TTC549 (cell line): ENCODE results near the gene IQCM.
"Not testable (repeated sequence)": the region's sequence is repeated elsewhere in the genome, so short reads cannot be mapped to it uniquely, and the experiment has no call there.

Experiments used
- FAIRE-seq: peaks from 2 replicates; lab custom pipeline; 2012; peaks lifted over from hg19 to GRCh38; lab: Jason Lieb, UNC

Gene IQCM

GRCh38 chr4:149555799-149556198, 259.8 kb downstream of the IQCM start:
- no peak for FAIRE-seq

DNA sequence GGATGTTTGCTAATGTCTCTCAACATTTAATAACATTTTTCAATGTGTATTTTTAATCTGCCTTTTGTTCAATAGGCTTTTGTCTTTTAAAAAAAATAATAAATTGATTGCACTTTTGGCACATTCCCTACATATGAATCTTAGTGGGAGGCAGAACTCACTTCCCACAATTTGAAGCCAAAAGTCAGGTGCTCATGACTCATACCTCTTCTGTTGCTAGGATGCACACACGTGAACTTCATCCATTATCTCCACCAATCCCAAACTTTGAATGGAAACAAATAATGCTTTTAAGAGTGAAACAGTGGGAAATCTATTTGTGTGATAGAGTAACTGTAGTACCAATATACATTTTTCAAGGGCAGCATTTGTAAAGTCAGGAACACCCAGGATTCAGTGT, 260.5 kb downstream of the IQCM start:
- FAIRE-seq = no peak

GRCh38 chr4:149553959-149554520, 261.6 kb downstream of the IQCM start:
- no peak for FAIRE-seq

DNA sequence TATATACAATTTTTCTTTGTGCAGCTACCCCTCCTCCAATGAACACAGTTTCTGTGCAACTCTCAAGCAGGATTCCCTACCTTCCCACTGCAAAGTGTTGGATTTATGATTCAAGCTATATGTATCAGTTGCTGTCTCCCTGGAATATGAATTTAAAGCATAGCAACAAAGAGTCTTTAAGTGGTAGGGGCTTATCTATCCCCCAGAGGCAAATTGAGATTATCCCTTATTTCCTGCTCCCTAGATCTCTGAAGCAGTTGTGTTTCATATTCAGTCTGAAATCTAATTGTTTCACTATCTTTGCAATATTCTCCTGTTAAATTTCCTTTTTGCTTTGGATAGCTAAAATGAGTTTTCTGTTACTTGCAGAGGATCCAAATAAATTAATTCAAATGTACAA, 263.0 kb downstream of the IQCM start:
- FAIRE-seq = no peak

- no peak for FAIRE-seq
Observed at GRCh38 chr4:149549911-149550310, 265.7 kb downstream of the IQCM start.

GRCh38 chr4:149534779-149535178, 280.9 kb downstream of the IQCM start:
- FAIRE-seq = no peak

DNA sequence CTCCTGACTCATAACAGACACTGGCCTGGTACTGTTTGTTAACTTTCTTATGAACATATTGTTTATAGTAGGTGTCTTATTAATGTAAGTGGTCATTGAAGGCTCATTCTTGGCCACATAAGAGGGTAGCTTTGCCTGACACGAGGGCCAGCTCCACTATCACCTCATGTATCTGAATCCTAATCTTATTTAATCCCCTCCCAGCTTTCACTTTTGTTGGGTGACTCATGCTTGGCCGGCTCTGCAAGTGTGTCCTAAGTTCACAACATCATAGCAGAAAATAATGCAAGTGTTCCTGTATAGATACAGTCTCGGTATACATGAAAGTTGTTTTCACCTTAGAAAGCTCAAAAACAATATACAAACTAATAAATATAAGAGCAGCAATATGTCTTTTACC, 283.8 kb downstream of the IQCM start:
- FAIRE-seq = no peak

DNA sequence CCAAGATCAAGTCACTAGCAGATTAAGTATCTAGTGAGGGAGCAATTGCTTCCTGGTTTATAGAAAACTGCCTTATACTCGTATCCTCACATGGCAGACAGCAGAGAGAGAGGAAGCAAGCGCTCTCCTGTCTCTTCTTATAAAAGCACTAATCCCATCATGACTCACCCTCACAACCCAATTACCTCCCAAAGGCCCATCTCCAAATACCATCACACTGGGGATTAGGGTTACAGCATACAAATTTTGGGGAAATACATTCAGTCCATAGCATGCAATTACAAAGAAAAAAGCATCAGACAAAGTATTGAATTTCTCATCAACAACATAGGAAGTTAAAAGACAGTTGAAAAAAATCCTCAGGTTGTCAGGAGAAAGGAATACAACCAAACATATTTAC, 292.6 kb downstream of the IQCM start:
- no peak for FAIRE-seq

DNA sequence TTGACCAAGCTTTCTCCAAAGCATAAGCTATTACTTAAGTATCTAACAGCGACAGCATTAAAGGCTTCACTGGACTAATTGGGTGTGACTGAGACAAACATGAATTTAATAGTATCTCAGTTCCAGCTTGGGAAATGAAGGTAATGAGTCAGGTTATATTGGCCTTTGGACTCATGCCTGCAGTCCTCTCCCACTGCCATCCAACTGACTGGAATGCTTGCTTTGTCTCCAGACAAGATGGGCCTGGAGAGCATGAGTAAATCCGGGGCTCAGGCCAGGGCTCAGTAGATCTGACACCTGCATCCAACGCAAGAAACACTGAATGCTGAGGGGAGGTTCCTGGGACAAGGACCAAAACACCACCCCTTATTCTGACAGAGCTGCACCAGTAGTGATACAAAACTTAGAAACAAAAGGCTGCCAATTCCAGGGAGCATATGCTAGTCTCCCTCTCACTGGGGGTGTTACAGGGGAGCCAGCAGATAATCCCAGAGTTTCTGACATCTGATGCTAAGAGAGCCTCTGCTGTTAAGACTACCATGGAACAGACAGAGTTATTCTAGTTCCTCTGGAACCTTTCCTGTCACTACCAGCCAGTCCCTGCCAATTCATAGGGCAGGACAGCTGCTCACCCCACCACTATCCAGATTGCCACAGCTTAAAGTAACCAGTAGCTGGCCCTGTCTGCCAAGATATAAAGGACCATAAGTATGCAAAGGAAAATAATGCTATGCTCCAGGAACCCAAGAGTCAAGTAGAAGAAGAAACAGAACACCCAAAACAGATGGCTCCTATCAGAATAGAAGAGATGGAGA, 293.8 kb downstream of the IQCM start:
- no peak for FAIRE-seq

DNA sequence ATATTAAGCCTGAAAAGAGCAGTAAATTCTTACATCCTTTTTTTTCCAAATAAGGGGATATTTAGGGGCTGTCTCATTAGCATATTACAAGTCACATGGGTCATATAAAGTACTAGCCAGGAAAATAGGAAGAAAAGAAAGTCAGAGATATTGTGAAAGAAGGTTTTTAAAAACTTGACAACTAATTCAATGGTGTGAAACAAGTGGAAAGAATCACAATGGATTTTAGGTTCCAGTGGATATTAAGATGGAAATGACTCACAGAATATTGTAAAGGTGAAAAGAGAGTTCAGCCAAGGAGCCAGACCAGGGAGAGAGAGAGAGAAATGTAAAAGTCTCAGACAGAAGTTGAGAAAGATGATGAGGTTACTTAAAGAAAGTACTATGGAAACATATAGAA, 297.2 kb downstream of the IQCM start:
- no peak for FAIRE-seq

DNA sequence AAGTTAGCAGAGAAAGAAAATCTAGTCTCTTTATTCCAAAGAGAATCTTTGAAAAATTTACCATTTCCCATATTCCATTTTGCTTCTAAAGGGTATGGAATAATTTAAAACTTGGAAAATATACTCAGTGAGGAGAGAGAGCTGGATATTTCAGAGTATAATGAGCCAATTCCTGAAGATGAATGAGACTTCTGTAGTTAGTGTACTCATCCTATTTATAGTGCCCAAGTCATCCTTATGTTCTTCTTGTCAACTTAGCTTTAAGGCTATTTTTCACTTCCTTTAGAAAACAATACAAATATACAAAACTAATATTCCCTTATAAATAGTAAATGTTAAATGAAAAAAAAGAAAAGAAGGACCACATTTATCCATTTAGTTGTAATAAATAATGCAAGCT, 302.6 kb downstream of the IQCM start:
- no peak for FAIRE-seq

- FAIRE-seq = no peak
Observed at GRCh38 chr4:149512501-149512900, 303.1 kb downstream of the IQCM start.

DNA sequence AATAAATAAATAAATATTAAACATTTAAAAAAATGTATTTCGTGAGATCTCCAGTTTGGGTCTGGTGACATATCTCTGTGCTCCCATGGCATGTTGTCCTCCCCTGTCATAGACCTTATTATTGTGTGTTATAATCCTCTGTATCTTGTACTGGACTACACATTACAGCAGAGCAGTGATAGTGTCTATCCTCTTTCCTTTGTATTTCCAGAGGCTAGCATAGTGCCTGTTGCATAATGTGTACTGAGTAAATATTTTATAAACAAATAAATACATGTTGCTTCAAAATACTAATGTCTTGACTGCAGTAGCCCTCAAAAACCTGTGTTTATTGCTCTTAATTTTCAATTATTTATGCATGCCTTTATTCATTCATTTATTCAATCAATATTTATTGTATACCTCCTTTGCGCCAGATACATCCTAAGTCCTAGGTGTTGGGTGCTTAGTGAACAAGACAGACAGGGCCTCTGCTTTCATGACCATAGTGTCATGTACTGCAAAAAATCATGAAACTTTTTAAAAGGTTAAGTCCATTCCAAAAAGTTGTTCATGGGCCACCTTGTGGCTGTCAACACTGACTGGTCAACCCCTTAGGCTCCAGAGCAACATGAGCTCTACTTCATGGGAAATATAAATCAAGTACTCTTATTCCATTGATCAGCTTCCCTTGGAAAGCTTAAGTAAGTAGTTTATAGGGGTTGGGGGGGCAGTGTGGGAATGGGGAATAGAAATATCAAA, 303.9 kb downstream of the IQCM start:
- FAIRE-seq = no peak

- FAIRE-seq = not testable (repeated sequence)
Observed at GRCh38 chr4:149507309-149507708, 308.3 kb downstream of the IQCM start.

GRCh38 chr4:149500806-149501205, 314.8 kb downstream of the IQCM start:
- no peak for FAIRE-seq

DNA sequence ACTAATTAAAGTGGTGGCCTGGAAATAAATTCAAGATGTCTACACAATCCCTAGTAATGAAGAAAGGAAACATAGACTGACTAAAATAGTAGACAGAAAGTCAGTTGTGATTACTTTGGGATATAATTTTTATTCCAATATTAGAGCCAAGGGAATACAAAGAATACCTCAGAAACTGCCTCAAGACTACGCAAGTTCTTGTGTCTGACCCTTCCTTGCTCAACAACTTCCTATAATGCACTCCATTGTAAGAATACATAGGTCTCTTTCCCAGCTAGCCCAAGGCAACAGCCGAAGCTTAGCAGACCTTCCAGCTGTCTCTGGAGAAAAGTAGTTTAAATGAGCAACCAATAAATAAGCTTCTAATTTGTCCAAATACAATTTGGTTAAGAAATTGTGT, 315.9 kb downstream of the IQCM start:
- no peak for FAIRE-seq

DNA sequence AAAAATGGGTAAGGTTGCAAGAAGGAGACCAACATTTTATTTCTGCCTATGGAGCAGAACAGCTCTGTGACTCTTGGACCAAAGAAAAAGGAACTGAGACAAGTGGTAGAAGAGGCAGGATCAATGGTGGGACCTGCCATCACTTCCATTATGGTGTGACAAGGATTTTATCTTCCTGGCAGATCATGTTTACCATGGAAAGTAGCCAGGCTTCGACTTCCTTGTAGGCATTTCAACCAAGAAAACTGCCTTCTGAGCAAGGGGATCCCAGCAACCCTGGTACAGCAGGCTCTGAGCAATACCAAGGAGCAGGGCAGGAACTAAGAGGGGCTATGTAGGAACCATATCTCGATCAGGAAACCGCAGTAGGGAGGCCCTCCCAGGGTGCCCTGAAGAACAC, 317.4 kb downstream of the IQCM start:
- FAIRE-seq = no peak

- no peak for FAIRE-seq
Observed at GRCh38 chr4:149493492-149493891, 322.2 kb downstream of the IQCM start.

GRCh38 chr4:149489321-149489720, 326.3 kb downstream of the IQCM start:
- no peak for FAIRE-seq

- FAIRE-seq = no peak
Observed at GRCh38 chr4:149486861-149487260, 328.8 kb downstream of the IQCM start.

GRCh38 chr4:149468669-149469068, 347.0 kb downstream of the IQCM start:
- not testable (repeated sequence) for FAIRE-seq

GRCh38 chr4:149466446-149466845, 349.2 kb downstream of the IQCM start:
- no peak for FAIRE-seq

GRCh38 chr4:149465955-149466354, 349.7 kb downstream of the IQCM start:
- no peak for FAIRE-seq

DNA sequence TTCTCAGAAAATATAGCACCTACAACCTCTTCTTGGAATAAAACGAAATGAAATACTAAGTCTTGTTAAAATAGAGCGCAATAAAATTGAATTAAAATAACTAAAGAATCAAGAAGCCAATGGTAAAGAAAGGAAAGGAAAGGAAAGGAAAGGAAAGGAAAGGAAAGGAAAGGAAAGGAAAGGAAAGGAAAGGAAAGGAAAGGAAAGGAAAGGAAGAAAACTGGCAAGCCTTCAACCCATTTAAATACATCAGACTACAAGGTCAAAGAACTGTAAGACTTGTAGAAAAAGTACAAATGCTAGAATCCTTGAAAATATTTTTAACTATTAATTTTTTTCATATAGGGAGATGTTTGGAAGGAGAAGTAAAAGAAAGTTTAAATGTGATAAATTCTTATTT, 372.1 kb downstream of the IQCM start:
- FAIRE-seq = no peak
